ENCODE results near the gene RFX4. TPM values are rescaled to one million over a fixed set of nuclear protein-coding genes. Genes with fewer than 3 reads are reported as not detected.

RFX4 gene
- total RNA-seq, 2 donors from 2014 or later, result not detected

- Histone ChIP-seq H3K27ac (no peak overlapping the region), H3K4me1 (peaks cover 0 to 6% of the 10 kb centered on the region in 2 donors), H3K4me3 (no peak overlapping the region), H3K27me3 (no peaks in the 10 kb centered on the region), H3K9me3 (peaks cover 0 to 12% of the 10 kb centered on the region in 2 donors), H3K36me3 (no peaks in the 10 kb centered on the region)
- TF ChIP-seq, protein P1, sequence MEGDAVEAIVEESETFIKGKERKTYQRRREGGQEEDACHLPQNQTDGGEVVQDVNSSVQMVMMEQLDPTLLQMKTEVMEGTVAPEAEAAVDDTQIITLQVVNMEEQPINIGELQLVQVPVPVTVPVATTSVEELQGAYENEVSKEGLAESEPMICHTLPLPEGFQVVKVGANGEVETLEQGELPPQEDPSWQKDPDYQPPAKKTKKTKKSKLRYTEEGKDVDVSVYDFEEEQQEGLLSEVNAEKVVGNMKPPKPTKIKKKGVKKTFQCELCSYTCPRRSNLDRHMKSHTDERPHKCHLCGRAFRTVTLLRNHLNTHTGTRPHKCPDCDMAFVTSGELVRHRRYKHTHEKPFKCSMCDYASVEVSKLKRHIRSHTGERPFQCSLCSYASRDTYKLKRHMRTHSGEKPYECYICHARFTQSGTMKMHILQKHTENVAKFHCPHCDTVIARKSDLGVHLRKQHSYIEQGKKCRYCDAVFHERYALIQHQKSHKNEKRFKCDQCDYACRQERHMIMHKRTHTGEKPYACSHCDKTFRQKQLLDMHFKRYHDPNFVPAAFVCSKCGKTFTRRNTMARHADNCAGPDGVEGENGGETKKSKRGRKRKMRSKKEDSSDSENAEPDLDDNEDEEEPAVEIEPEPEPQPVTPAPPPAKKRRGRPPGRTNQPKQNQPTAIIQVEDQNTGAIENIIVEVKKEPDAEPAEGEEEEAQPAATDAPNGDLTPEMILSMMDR (IDR thresholded peaks at IDR 0.05), result no peak
- no peak for DNase-seq (ENCODE audit: low spot score)
These were observed 86.4 kb downstream of the RFX4 start for GRCh38 chr12:106669216-106669615.

GRCh38 chr12:106670131-106670530 is 87.3 kb downstream of the RFX4 start:
- TF ChIP-seq, protein P1 (IDR thresholded peaks at IDR 0.05), result no peak
- Histone ChIP-seq H3K36me3 (no peaks in the 10 kb centered on the region), H3K4me1 (peaks cover 0 to 6% of the 10 kb centered on the region in 2 donors), H3K27me3 (no peaks in the 10 kb centered on the region), H3K9me3 (peaks cover 0 to 3% of the 10 kb centered on the region in 2 donors), H3K4me3 (no peak overlapping the region), H3K27ac (no peak overlapping the region)
- DNase-seq (ENCODE audit: low spot score), result no peak

GRCh38 chr12:106671840-106672239 is 89.0 kb downstream of the RFX4 start:
- peaks cover 0 to 6% of the 10 kb centered on the region in 2 donors for H3K4me1 ChIP-seq
- DNase-seq (ENCODE audit: low spot score), result no peak
- TF ChIP-seq, protein P1 (IDR thresholded peaks at IDR 0.05), result no peak
- no peak overlapping the region for H3K27ac ChIP-seq
- no peaks in the 10 kb centered on the region for H3K9me3 ChIP-seq
- no peak overlapping the region for H3K4me3 ChIP-seq
- no peaks in the 10 kb centered on the region for H3K36me3 ChIP-seq
- H3K27me3 ChIP-seq, result no peaks in the 10 kb centered on the region

DNA sequence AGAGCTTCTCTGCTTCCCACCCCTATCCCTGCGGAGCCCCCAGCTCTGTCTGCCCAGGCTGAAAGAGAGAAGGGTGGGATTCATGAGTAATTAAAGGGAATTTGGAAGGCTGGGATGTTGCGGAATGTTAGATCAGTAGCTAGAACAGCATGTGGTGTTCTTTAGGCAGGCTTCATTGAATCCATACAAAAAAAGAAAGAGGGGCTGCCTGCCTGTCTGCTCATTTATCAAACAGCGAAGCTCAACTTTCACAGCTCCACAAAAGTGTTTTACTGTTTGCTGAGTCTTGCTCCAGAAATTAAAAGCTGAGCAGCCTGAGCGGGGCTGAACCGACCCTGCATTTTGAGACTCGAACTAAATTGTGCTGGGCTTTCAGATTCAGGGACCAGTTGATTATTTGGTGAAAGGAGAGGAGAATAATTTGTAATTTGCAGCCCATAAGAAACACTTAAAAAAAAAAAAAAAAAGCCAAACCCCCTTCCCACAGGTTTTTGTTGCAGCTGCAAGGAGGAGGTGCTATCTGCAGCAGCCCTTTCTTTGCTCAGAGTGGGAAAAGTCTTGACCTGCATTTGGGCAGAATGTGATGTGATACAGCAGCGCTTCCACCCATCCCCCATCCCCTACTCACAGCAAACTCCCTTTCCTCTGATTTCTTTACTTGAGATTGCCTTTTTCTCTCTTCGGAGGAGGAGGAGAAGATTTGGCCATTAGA is 89.7 kb downstream of the RFX4 start:
- no peaks in the 10 kb centered on the region for H3K9me3 ChIP-seq
- peaks cover 0 to 6% of the 10 kb centered on the region in 2 donors for H3K4me1 ChIP-seq
- no peaks in the 10 kb centered on the region for H3K27me3 ChIP-seq
- no peak overlapping the region for H3K4me3 ChIP-seq
- no peaks in the 10 kb centered on the region for H3K36me3 ChIP-seq
- no peak overlapping the region for H3K27ac ChIP-seq
- no peak for DNase-seq (ENCODE audit: low spot score)
- TF ChIP-seq, protein P1 (IDR thresholded peaks at IDR 0.05), result no peak

DNA sequence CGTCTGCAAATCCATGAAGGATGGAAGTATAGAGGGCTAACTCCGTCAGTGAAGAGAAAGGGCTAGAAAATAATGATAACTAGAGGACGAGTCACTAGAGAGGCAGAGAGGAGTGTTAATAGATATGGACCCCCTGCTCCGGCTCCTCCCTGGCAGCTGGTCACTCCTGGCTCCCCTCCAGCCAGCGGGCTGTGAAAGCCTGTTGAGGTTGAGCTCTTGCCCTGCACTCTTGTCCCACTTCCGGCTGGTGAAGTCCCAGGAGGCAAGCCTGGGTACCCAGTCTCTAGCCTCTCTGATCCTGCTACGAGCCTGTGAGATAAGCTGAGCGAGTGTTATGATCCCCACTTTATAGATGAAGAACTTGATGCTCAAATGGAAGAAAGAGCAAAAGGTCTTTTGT is 90.3 kb downstream of the RFX4 start:
- peaks cover 0 to 6% of the 10 kb centered on the region in 2 donors for H3K4me1 ChIP-seq
- DNase-seq (ENCODE audit: low spot score), result no peak
- H3K36me3 ChIP-seq, result no peaks in the 10 kb centered on the region
- TF ChIP-seq, protein P1 (IDR thresholded peaks at IDR 0.05), result no peak
- H3K27me3 ChIP-seq, result no peaks in the 10 kb centered on the region
- H3K4me3 ChIP-seq, result no peak overlapping the region
- H3K9me3 ChIP-seq, result no peaks in the 10 kb centered on the region
- no peak overlapping the region for H3K27ac ChIP-seq

Data from right atrium auricular region (tissue), 2 donors.